Fibroblast of villous mesenchyme (primary cell): Measurements from ENCODE around the gene MUC4. TPM values are rescaled to one million over a fixed set of nuclear protein-coding genes. Genes with fewer than 3 reads are reported as not detected.
"Not testable (repeated sequence)": the region's sequence is repeated elsewhere in the genome, so short reads cannot be mapped to it uniquely, and the experiment has no call there.

ENCODE experiments used
- DNase-seq: peaks from one replicate; pipeline ENCODE4 v3.0.0-alpha.2; 2010; ENCODE audit warnings: low read depth
- H3K4me3 ChIP-seq: 2 replicates; pipeline ENCODE4 v1.5.1; 2011; ENCODE audit warnings: low read depth, mild to moderate bottlenecking, low read length
- total RNA-seq: library from RNA; depleted of rRNA; stranded (reverse); fragments of >200 nt; gene quantifications from 2 replicates; pipeline ENCODE4 v1.2.3, GENCODE V29; 2012
- TF ChIP-seq, protein P1 (sequence below): IDR thresholded peaks from 2 replicates; pipeline ENCODE4 v1.5.1; 2012; ENCODE audit warnings: low read depth, mild to moderate bottlenecking, low read length; ENCODE audit not compliant: insufficient read depth

MUC4 gene
- total RNA-seq, 1 donor: not detected

DNA sequence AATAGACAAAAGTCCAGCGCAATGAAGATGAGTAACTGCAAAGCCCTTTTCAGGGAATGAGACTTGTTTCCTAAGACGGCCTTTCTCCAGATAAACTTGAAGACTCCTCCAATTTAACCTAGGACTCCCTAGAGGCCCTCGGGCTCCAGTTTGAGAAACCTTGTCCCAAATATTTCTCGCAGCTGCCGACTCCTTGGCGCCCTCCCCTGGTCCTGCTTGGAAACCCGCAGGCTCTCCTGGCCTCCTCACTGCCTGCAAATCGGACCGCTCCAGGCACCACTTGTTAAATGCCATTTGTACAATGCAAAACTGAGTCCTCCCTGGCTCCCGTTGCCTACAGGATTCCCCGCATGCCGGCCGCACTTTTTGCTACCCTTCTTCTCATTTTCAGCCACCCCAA lies 36.8 kb downstream of the MUC4 start:
- H3K4me3 ChIP-seq: no peak overlapping the region
- TF ChIP-seq, protein P1, sequence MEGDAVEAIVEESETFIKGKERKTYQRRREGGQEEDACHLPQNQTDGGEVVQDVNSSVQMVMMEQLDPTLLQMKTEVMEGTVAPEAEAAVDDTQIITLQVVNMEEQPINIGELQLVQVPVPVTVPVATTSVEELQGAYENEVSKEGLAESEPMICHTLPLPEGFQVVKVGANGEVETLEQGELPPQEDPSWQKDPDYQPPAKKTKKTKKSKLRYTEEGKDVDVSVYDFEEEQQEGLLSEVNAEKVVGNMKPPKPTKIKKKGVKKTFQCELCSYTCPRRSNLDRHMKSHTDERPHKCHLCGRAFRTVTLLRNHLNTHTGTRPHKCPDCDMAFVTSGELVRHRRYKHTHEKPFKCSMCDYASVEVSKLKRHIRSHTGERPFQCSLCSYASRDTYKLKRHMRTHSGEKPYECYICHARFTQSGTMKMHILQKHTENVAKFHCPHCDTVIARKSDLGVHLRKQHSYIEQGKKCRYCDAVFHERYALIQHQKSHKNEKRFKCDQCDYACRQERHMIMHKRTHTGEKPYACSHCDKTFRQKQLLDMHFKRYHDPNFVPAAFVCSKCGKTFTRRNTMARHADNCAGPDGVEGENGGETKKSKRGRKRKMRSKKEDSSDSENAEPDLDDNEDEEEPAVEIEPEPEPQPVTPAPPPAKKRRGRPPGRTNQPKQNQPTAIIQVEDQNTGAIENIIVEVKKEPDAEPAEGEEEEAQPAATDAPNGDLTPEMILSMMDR: peak; percentile 58
- peak; percentile 37 for DNase-seq

DNA sequence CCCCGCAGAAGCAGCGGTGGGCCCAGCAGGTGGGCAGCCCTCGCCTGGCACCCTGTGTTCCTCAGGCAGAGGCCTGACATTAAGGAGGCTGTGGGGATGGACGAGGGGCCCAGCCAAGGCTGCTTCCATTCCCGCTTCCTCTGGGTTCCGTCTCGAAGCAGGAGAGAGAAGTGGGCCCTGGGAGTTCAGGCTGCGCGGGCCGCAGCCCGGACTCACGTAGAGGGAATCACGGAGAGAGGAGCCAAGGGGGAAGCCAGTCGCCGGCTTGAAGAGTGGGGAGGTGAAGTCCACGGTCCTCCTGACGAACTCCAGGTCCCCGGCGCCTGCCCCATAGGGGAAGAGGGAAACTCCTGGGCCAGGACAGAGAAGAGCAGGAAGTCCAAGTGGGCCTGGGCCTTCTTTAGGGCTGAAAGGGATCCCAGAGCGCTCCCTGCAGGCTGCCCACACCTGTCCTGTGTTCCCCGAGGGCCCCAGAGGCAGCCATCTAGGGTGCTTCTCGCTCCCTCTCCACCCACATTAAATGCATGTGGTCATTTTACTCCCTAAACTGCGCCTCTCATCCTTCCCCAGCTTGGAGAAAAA lies 37.7 kb downstream of the MUC4 start:
- H3K4me3 ChIP-seq: no peak overlapping the region
- no peak for DNase-seq
- TF ChIP-seq, protein P1: no peak

DNA sequence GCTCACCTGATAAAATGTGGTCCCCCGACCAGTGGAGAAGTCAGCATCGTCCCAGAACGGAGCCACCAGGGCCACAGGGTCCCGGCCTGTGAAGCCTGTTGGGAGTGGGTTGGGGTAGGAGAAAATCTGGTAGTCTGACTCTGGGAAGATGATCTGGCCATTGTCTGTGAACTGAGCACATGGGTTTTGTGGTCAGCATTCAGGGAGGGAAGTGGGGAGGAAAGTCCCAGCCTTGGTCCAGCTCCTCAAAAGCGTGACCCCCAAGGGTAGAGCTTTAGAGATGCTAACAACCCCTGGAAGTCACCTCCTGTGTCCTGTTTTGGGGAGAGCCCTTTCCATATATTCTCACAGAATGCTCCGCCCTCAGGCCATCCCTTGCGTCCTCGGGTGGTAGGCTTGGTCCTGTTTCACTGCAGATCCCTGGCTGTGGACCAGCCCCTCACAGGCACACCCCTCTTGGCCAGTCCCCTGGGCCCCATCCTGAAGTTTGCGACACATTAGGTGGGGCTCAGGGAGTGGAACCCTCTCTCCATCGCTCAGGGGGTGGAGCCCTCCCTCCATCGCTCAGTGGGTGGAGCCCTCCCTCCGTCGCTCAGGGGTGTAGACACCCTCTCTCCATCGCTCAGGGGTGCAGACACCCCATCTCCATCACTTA lies 40.0 kb downstream of the MUC4 start:
- no peak overlapping the region for H3K4me3 ChIP-seq
- DNase-seq: no peak
- TF ChIP-seq, protein P1: no peak

DNA sequence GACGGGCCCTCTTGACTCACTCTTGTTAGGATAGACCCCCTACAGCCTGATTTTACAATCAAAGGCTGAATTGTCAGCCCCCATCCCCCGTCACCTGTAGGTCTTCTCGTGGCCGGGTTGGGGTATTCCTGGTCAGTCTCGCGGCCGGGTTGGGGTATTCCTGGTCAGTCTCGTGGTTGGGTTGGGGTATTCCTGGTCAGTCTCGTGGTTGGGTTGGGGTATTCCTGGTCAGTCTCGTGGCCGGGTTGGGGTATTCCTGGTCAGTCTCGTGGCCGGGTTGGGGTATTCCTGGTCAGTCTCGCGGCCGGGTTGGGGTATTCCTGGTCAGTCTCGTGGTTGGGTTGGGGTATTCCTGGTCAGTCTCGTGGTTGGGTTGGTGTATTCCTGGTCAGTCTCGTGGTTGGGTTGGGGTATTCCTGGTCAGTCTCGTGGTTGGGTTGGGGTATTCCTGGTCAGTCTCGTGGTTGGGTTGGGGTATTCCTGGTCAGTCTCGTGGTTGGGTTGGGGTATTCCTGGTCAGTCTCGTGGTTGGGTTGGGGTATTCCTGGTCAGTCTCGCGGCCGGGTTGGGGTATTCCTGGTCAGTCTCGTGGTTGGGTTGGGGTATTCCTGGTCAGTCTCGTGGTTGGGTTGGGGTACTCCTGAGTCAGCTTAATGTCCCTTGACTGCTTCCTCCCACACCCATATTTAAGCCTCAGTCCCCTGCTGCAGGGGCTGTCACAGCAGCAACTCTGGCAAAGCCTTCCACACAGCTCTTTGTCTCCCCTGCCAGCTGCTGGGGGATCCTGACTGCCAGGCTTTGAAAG lies 40.7 kb downstream of the MUC4 start:
- not testable (repeated sequence) for H3K4me3 ChIP-seq, DNase-seq

DNA sequence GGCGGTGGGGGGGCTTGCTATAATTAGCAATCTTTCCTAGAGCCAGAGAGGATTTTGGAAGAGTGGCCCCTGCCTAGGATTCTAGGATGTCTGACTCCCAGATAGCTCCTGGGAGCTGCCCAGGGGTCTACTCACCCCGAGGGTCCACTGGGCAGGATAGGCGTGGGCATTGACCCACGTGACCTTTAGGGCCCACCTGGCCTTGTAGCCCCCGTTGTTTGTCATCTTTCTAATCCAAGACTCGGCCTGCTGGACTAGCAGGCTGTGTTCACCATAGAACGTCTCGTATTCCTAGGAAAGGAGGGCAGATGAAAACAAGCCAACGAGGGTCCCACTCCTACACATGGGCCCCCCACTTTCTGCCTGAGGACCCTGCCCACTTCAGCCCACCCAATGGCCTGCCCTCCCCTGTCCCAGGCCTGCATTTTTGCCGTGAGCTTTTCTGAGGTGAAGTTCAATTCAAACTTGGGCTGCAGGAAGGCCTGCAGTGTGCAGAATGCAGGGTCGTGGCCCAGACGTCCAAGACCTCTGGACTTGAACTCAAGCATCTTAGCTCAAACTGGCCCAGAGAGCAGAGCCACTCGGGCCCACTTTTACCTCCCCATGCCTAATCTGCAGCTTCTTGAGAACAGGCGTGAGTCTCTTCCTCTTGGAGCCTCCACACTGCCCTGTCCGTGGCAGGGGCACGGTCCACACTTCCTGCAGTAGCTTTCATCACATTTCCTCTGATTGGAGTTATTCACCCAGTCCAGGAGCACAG lies 41.5 kb downstream of the MUC4 start:
- no peak for DNase-seq
- no peak overlapping the region for H3K4me3 ChIP-seq
- TF ChIP-seq, protein P1: no peak

DNA sequence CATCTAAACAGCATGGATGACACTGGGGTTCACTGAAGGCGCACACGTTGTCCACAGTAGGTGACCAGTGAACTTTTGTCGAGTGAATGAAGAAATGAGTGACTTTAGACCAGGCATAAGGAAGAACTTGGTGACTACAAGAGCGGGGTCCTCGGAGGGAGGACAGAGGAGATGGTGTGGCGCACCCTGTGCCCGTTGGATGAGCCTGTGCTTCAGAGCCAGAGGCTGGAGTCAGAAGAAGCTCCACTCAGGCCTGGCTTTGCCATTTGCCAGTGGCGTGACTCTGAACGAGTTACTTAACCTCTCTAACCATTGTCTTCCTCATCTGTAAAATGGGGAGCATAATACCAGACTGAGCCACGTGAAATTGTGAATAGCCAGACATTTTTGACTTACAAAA lies 42.2 kb downstream of the MUC4 start:
- DNase-seq: no peak
- TF ChIP-seq, protein P1: no peak
- H3K4me3 ChIP-seq: no peak overlapping the region
